B cell (primary cell): ENCODE results near the gene CHRFAM7A.
"Not testable (repeated sequence)": the region's sequence is repeated elsewhere in the genome, so short reads cannot be mapped to it uniquely, and the experiment has no call there.

Source experiments
- CTCF ChIP-seq: fragments of 200-600 bp; IDR thresholded peaks from one replicate; pipeline ENCODE4 v1.8.0; 2022; ENCODE audit warnings: antibody characterized with exemption, mild to moderate bottlenecking
- EZH2 ChIP-seq: IDR thresholded peaks from 2 replicates; pipeline ENCODE4 v1.6.1; 2012; ENCODE audit warnings: borderline replicate concordance, low read depth, mild to moderate bottlenecking, moderate library complexity, low read length; ENCODE audit not compliant: insufficient read depth, poor library complexity, severe bottlenecking

- not testable (repeated sequence) for TF ChIP-seq CTCF, EZH2
Measured at GRCh38 chr15:30377082-30377413, 16.3 kb downstream of the CHRFAM7A start.
